Smooth muscle cell (in vitro differentiated cells): ENCODE results near the gene HS2ST1. TPM values are rescaled to one million over a fixed set of nuclear protein-coding genes. Genes with fewer than 3 reads are reported as not detected.
"Not testable (repeated sequence)": the region's sequence is repeated elsewhere in the genome, so short reads cannot be mapped to it uniquely, and the experiment has no call there.

Source experiments
- DNase-seq: peaks from one replicate; lab custom pipeline; 2025; ENCODE audit not compliant: unreplicated experiment; lab: John Stamatoyannopoulos, UW
- H2AFZ ChIP-seq: fragments of 200-600 bp; sonication (generic); 2 replicates; pipeline ENCODE4 v1.6.0; 2016; ENCODE audit warnings: antibody characterized with exemption, low read depth, mild to moderate bottlenecking
- H3F3A ChIP-seq: fragments of 200-600 bp; sonication (generic); 2 replicates; pipeline ENCODE4 v1.6.0; 2017; ENCODE audit warnings: antibody characterized with exemption, low read depth
- H3K27ac ChIP-seq: fragments of 200-600 bp; sonication (generic); 2 replicates; pipeline ENCODE4 v1.5.1; 2016; ENCODE audit warnings: low read depth, mild to moderate bottlenecking
- H3K27me3 ChIP-seq: fragments of 200-600 bp; sonication (generic); 2 replicates; pipeline ENCODE4 v1.6.1; 2016; ENCODE audit warnings: low read depth, mild to moderate bottlenecking
- H3K36me3 ChIP-seq: fragments of 200-600 bp; sonication (generic); 2 replicates; pipeline ENCODE4 v1.5.1; 2016; ENCODE audit warnings: low read depth
- H3K4me1 ChIP-seq: fragments of 200-600 bp; sonication (generic); 2 replicates; pipeline ENCODE4 v1.5.1; 2016; ENCODE audit warnings: low read depth
- H3K4me2 ChIP-seq: fragments of 200-600 bp; sonication (generic); 2 replicates; pipeline ENCODE4 v1.6.0; 2016; ENCODE audit warnings: mild to moderate bottlenecking
- H3K4me3 ChIP-seq: fragments of 200-600 bp; sonication (generic); 2 replicates; pipeline ENCODE4 v1.5.1; 2016; ENCODE audit warnings: mild to moderate bottlenecking
- H3K79me2 ChIP-seq: fragments of 200-600 bp; sonication (generic); 2 replicates; pipeline ENCODE4 v1.6.0; 2016; ENCODE audit warnings: low read depth, mild to moderate bottlenecking
- H3K9ac ChIP-seq: fragments of 200-600 bp; sonication (generic); 2 replicates; pipeline ENCODE4 v1.6.0; 2016; ENCODE audit warnings: low read depth
- H3K9me3 ChIP-seq: fragments of 200-600 bp; sonication (generic); replicated peaks from 2 replicates; pipeline ENCODE4 v1.5.1; 2016; ENCODE audit warnings: low read depth
- H4K20me1 ChIP-seq: fragments of 200-600 bp; sonication (generic); 2 replicates; pipeline ENCODE4 v1.6.0; 2016; ENCODE audit warnings: low read depth
- WGBS: methylation state at CpG from one replicate; pipeline ENCODE4 v1.1.7; 2016; ENCODE audit warnings: low lambda C conversion rate; 5-methylcytosine and 5-hydroxymethylcytosine counted together
- polyA plus RNA-seq: library from polyadenylated mRNA; unstranded; fragments of >200 nt; fragmentation: Nextera tagmentation; extraction: Ambion mirVana; gene quantifications from 2 replicates; pipeline ENCODE4 v1.2.1, GENCODE V29; 2016
- total RNA-seq: library from RNA; depleted of rRNA; stranded (reverse); fragments of >200 nt; gene quantifications from 2 replicates; pipeline ENCODE4 v1.2.3, GENCODE V29; 2014
- TF ChIP-seq, protein P1 (sequence below): fragments of 200-600 bp; sonication (generic); IDR thresholded peaks from 2 replicates; pipeline ENCODE4 v1.5.1; 2017; ENCODE audit warnings: borderline replicate concordance, mild to moderate bottlenecking, antibody characterized with exemption; ENCODE audit not compliant: insufficient read depth, poor library complexity, severe bottlenecking

The HS2ST1 gene
- total and polyA plus RNA-seq, 2 experiments from 2014 or later: 14.6 to 35.6 TPM

- H3K79me2 ChIP-seq: no peaks in the 10 kb centered on the region
- no peak overlapping the region for H3K4me2 ChIP-seq
- no peaks in the 10 kb centered on the region for H3K27me3 ChIP-seq
- no peak overlapping the region for H2AFZ ChIP-seq
- no peaks in the 10 kb centered on the region for H3F3A ChIP-seq
- no peaks in the 10 kb centered on the region for H3K9me3 ChIP-seq
- TF ChIP-seq, protein P1, sequence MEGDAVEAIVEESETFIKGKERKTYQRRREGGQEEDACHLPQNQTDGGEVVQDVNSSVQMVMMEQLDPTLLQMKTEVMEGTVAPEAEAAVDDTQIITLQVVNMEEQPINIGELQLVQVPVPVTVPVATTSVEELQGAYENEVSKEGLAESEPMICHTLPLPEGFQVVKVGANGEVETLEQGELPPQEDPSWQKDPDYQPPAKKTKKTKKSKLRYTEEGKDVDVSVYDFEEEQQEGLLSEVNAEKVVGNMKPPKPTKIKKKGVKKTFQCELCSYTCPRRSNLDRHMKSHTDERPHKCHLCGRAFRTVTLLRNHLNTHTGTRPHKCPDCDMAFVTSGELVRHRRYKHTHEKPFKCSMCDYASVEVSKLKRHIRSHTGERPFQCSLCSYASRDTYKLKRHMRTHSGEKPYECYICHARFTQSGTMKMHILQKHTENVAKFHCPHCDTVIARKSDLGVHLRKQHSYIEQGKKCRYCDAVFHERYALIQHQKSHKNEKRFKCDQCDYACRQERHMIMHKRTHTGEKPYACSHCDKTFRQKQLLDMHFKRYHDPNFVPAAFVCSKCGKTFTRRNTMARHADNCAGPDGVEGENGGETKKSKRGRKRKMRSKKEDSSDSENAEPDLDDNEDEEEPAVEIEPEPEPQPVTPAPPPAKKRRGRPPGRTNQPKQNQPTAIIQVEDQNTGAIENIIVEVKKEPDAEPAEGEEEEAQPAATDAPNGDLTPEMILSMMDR: no peak
- H3K36me3 ChIP-seq: no peaks in the 10 kb centered on the region
- H3K9ac ChIP-seq: no peak overlapping the region
- H4K20me1 ChIP-seq: peaks cover 3% of the 10 kb centered on the region
- no peak overlapping the region for H3K4me3 ChIP-seq
- DNase-seq: no peak
- H3K4me1 ChIP-seq: no peaks in the 10 kb centered on the region
- no peak overlapping the region for H3K27ac ChIP-seq
Measured at GRCh38 chr1:86987446-86987845, 73.0 kb downstream of the HS2ST1 start.

- no peak overlapping the region for H2AFZ ChIP-seq
- no peak for DNase-seq
- H4K20me1 ChIP-seq: peaks cover 3% of the 10 kb centered on the region
- H3F3A ChIP-seq: no peaks in the 10 kb centered on the region
- H3K4me2 ChIP-seq: no peak overlapping the region
- H3K36me3 ChIP-seq: no peaks in the 10 kb centered on the region
- no peaks in the 10 kb centered on the region for H3K27me3 ChIP-seq
- H3K9me3 ChIP-seq: no peaks in the 10 kb centered on the region
- no peak overlapping the region for H3K4me3 ChIP-seq
- H3K9ac ChIP-seq: no peak overlapping the region
- H3K79me2 ChIP-seq: peaks cover 5% of the 10 kb centered on the region
- TF ChIP-seq, protein P1: no peak
- H3K27ac ChIP-seq: no peak overlapping the region
- H3K4me1 ChIP-seq: peaks cover 8% of the 10 kb centered on the region
- 97% methylated on average over 7 of the region's 7 CpGs for WGBS
Measured at GRCh38 chr1:86988835-86989234, 74.4 kb downstream of the HS2ST1 start.

DNA sequence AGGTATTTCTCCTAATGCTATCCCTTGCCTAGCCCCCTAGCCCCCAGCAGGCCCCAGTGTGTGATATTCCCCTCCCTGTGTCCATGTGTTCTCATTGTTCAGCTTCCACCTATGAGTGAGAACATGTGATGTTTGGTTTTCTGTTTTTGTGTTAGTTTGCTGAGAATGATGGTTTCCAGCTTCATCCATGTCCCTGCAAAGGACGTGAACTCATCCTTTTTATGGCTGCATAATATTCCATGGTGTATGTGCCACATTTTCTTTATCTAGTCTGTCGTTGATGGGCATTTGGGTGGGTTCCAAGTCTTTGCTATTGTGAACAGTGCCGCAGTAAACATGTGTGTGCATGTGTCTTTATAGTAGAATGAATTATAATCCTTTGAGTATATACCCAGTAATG is 75.3 kb downstream of the HS2ST1 start:
- not testable (repeated sequence) for H3K9ac ChIP-seq, H3K4me1 ChIP-seq, H2AFZ ChIP-seq, H3K27me3 ChIP-seq, H3F3A ChIP-seq, H4K20me1 ChIP-seq, H3K79me2 ChIP-seq, H3K4me3 ChIP-seq, H3K27ac ChIP-seq, H3K36me3 ChIP-seq, DNase-seq, H3K9me3 ChIP-seq, H3K4me2 ChIP-seq
- WGBS: 67% methylated on average over 3 of the region's 3 CpGs

DNA sequence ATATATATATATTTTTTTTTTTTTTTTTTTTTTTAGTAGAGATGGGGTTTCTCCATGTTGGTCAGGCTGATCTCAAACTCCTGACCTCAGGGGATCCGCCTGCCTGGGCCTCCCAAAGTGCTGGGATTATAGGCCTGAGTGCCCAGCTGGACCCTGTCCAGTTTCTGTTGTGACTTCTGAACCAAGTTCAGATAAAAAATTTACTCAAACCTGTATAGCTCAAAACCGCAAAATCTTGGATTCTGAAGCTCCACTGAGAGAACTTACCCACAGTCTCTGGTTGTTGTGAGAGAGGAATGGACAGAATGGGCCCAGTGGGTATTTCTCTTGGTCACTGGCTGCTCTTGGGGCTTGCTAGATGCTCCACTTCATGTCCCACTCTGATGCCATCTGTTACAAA is 76.4 kb downstream of the HS2ST1 start:
- Histone ChIP-seq H3K9me3 (no peaks in the 10 kb centered on the region), H3K27me3 (no peaks in the 10 kb centered on the region), H3K36me3 (no peaks in the 10 kb centered on the region), H3K4me3 (no peak overlapping the region), H3K27ac (no peak overlapping the region), H2AFZ (no peak overlapping the region), H4K20me1 (peaks cover 3% of the 10 kb centered on the region), H3F3A (no peaks in the 10 kb centered on the region), H3K9ac (no peak overlapping the region), H3K79me2 (peaks cover 5% of the 10 kb centered on the region), H3K4me1 (peaks cover 8% of the 10 kb centered on the region), H3K4me2 (no peak overlapping the region)
- DNase-seq: no peak
- TF ChIP-seq, protein P1: no peak
- 95% methylated on average over 2 of the region's 2 CpGs for WGBS
